ENCODE measurements around the gene TNPO2.
"Not testable (repeated sequence)": the region's sequence is repeated elsewhere in the genome, so short reads cannot be mapped to it uniquely, and the experiment has no call there.

Gene TNPO2

DNA sequence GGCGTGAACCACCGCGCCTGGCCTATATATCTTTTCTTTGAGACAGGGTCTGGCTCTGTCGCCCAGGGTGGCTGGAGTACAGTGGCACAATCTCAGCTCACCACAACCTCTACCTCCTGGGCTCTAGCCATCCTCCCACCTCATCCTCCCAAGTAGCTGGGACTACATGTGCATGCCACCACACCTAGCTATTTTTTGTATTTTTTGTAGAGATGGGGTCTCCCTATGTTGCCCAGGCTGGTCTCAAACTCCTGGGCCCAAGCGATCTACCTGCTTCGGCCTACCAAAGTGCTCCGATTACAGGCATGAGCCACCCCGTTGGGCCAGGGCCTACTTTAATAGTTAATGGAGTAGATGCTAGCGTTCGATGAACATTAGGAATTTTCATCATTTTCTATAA lies 3.4 kb downstream of the TNPO2 start:
- Histone ChIP-seq H3K4me3 (ENCODE audit: low read length, poor library complexity, severe bottlenecking) (peak overlapping the region; percentile 94), H3K36me3 (ENCODE audit: insufficient read depth, low read length) (peaks cover 17% of the 10 kb centered on the region; the same call in 1 of the 2 replicates), H3K9ac (ENCODE audit: low read depth, low read length, poor library complexity, severe bottlenecking) (peak overlapping the region; percentile 99)

DNA sequence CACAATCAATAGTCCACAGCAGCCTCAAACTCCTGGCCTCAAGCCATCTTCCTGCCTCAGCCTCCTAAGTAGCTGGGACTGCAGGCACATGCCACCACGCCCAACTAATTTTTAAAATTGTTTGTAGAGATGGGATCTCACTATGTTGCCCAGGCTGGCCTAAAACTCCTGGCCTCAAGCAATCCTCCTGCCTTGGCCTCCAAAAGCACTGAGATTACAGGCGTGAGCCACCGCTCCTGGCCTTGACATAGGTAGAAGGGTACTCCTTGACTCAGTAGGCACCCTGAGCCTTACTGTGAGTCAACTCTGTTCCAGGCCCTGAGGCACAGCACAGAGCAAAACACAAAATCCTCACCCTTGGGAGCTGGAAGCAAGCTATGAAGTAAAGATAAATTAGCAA lies 7.8 kb downstream of the TNPO2 start:
- H3K4me3 ChIP-seq (ENCODE audit: low read length, poor library complexity, severe bottlenecking), result no peak overlapping the region
- TF ChIP-seq, protein P1, sequence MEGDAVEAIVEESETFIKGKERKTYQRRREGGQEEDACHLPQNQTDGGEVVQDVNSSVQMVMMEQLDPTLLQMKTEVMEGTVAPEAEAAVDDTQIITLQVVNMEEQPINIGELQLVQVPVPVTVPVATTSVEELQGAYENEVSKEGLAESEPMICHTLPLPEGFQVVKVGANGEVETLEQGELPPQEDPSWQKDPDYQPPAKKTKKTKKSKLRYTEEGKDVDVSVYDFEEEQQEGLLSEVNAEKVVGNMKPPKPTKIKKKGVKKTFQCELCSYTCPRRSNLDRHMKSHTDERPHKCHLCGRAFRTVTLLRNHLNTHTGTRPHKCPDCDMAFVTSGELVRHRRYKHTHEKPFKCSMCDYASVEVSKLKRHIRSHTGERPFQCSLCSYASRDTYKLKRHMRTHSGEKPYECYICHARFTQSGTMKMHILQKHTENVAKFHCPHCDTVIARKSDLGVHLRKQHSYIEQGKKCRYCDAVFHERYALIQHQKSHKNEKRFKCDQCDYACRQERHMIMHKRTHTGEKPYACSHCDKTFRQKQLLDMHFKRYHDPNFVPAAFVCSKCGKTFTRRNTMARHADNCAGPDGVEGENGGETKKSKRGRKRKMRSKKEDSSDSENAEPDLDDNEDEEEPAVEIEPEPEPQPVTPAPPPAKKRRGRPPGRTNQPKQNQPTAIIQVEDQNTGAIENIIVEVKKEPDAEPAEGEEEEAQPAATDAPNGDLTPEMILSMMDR (conservative IDR thresholded peaks at IDR 0.05; ENCODE audit: low read length), result no peak
- no peak for TF ChIP-seq EZH2phosphoT487 (IDR thresholded peaks at IDR 0.05; ENCODE audit: borderline replicate concordance)
- H3K36me3 ChIP-seq (ENCODE audit: insufficient read depth, low read length), result peaks cover 48% of the 10 kb centered on the region; the same call in 1 of the 2 replicates
- H3K27me3 ChIP-seq (ENCODE audit: insufficient read depth, low read length, poor library complexity, severe bottlenecking), result no peaks in the 10 kb centered on the region
- H3K4me1 ChIP-seq (ENCODE audit: insufficient read depth, low read length, poor library complexity, severe bottlenecking), result peaks cover 6% of the 10 kb centered on the region
- no peaks in the 10 kb centered on the region for H3K9me2 ChIP-seq (replicated peaks; ENCODE audit: low read depth, low read length)
- no peak overlapping the region for H3K9ac ChIP-seq (ENCODE audit: low read depth, low read length, poor library complexity, severe bottlenecking)
- no peak overlapping the region for H2AFZ ChIP-seq (ENCODE audit: low read length)
- no peaks in the 10 kb centered on the region for H3F3A ChIP-seq (ENCODE audit: low read depth)
- peaks cover 44% of the 10 kb centered on the region for H3K79me2 ChIP-seq (ENCODE audit: insufficient read depth, low read length)
- peaks cover 31% of the 10 kb centered on the region for H4K20me1 ChIP-seq (ENCODE audit: insufficient read depth, low read length, poor library complexity, severe bottlenecking)
- no peak overlapping the region for H3K4me2 ChIP-seq (ENCODE audit: low read depth, low read length, poor library complexity, severe bottlenecking)
- no peaks in the 10 kb centered on the region for H3K9me3 ChIP-seq (ENCODE audit: insufficient read depth, low read depth, low read length)

More for the DNA sequence above, 3.4 kb downstream of the TNPO2 start:
- peaks cover 66% of the 10 kb centered on the region for H3K79me2 ChIP-seq (ENCODE audit: insufficient read depth, low read length)
- peaks cover 41% of the 10 kb centered on the region for H4K20me1 ChIP-seq (ENCODE audit: insufficient read depth, low read length, poor library complexity, severe bottlenecking)
- H3K9me2 ChIP-seq (replicated peaks; ENCODE audit: low read depth, low read length), result no peaks in the 10 kb centered on the region
- H3K4me1 ChIP-seq (ENCODE audit: insufficient read depth, low read length, poor library complexity, severe bottlenecking), result peaks cover 26% of the 10 kb centered on the region
- no peaks in the 10 kb centered on the region for H3K27me3 ChIP-seq (ENCODE audit: insufficient read depth, low read length, poor library complexity, severe bottlenecking)
- no peaks in the 10 kb centered on the region for H3F3A ChIP-seq (ENCODE audit: low read depth)
- H3K4me2 ChIP-seq (ENCODE audit: low read depth, low read length, poor library complexity, severe bottlenecking), result peak overlapping the region; percentile 97
- no peaks in the 10 kb centered on the region for H3K9me3 ChIP-seq (ENCODE audit: insufficient read depth, low read depth, low read length)
- no peak for TF ChIP-seq EZH2phosphoT487 (IDR thresholded peaks at IDR 0.05; ENCODE audit: borderline replicate concordance)
- TF ChIP-seq, protein P1 (conservative IDR thresholded peaks at IDR 0.05; ENCODE audit: low read length), result no peak
- H2AFZ ChIP-seq (ENCODE audit: low read length), result no peak overlapping the region

DNA sequence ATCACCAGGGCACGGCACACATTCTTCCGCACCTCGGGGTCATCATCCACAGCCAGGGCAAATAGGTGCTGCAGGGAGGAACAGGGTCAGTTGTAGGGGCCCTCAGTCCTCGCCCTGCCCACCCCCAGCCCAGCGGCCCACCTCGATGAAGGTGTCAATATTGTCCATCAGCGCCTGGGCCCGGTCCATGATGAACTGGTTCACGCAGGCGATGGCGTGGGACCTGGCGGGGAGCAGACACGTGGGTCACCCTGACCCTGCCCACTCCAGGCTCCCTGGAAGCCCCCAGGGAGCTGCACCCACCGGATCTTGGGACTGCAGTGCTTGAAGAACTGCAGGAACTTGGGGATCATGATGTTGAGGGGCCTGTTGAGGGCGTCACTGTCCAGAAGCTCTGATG lies 8.6 kb downstream of the TNPO2 start:
- peaks cover 22% of the 10 kb centered on the region for H4K20me1 ChIP-seq (ENCODE audit: insufficient read depth, low read length, poor library complexity, severe bottlenecking)
- peaks cover 36% of the 10 kb centered on the region for H3K79me2 ChIP-seq (ENCODE audit: insufficient read depth, low read length)
- no peaks in the 10 kb centered on the region for H3F3A ChIP-seq (ENCODE audit: low read depth)

DNA sequence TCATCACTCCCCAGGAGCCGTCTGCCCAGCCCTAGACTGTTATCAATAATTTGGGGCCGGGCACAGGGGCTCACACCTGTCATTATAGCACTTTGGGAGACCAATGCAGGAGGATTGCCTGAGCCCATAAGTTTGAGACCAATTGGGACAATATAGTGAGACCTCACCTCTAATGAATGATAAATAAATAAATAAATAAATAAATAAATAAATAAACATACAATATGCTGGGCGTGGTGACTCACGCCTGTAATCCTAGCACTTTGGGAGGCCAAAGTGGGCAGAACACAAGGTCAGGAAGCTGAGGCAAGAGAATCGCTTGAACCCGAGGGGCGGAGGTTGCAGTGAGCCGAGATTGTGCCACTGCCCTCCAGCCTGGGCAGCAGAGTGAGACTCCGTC lies 10.4 kb downstream of the TNPO2 start:
- H3K9ac ChIP-seq (ENCODE audit: low read depth, low read length, poor library complexity, severe bottlenecking); H3K27me3 ChIP-seq (ENCODE audit: insufficient read depth, low read length, poor library complexity, severe bottlenecking); H3K4me2 ChIP-seq (ENCODE audit: low read depth, low read length, poor library complexity, severe bottlenecking); H3F3A ChIP-seq (ENCODE audit: low read depth); H3K9me2 ChIP-seq (replicated peaks; ENCODE audit: low read depth, low read length); H3K4me1 ChIP-seq (ENCODE audit: insufficient read depth, low read length, poor library complexity, severe bottlenecking); H3K9me3 ChIP-seq (ENCODE audit: insufficient read depth, low read depth, low read length); H2AFZ ChIP-seq (ENCODE audit: low read length); H4K20me1 ChIP-seq (ENCODE audit: insufficient read depth, low read length, poor library complexity, severe bottlenecking); H3K4me3 ChIP-seq (ENCODE audit: low read length, poor library complexity, severe bottlenecking): not testable (repeated sequence)
- H3K36me3 ChIP-seq (ENCODE audit: insufficient read depth, low read length), result peaks cover 54% of the 10 kb centered on the region; the same call in 1 of the 2 replicates
- H3K79me2 ChIP-seq (ENCODE audit: insufficient read depth, low read length), result peaks cover 18% of the 10 kb centered on the region; the same call in 1 of the 2 replicates

More for the DNA sequence above, 8.6 kb downstream of the TNPO2 start:
- Histone ChIP-seq H3K27me3 (ENCODE audit: insufficient read depth, low read length, poor library complexity, severe bottlenecking) (no peaks in the 10 kb centered on the region), H3K4me1 (ENCODE audit: insufficient read depth, low read length, poor library complexity, severe bottlenecking) (no peaks in the 10 kb centered on the region), H2AFZ (ENCODE audit: low read length) (no peak overlapping the region), H3K9ac (ENCODE audit: low read depth, low read length, poor library complexity, severe bottlenecking) (no peak overlapping the region), H3K4me2 (ENCODE audit: low read depth, low read length, poor library complexity, severe bottlenecking) (no peak overlapping the region), H3K4me3 (ENCODE audit: low read length, poor library complexity, severe bottlenecking) (no peak overlapping the region), H3K9me3 (ENCODE audit: insufficient read depth, low read depth, low read length) (no peaks in the 10 kb centered on the region), H3K36me3 (ENCODE audit: insufficient read depth, low read length) (peaks cover 54% of the 10 kb centered on the region; the same call in 1 of the 2 replicates), H3K9me2 (replicated peaks; ENCODE audit: low read depth, low read length) (no peaks in the 10 kb centered on the region)
- TF ChIP-seq, protein P1 (conservative IDR thresholded peaks at IDR 0.05; ENCODE audit: low read length), result no peak
- no peak for TF ChIP-seq EZH2phosphoT487 (IDR thresholded peaks at IDR 0.05; ENCODE audit: borderline replicate concordance)

DNA sequence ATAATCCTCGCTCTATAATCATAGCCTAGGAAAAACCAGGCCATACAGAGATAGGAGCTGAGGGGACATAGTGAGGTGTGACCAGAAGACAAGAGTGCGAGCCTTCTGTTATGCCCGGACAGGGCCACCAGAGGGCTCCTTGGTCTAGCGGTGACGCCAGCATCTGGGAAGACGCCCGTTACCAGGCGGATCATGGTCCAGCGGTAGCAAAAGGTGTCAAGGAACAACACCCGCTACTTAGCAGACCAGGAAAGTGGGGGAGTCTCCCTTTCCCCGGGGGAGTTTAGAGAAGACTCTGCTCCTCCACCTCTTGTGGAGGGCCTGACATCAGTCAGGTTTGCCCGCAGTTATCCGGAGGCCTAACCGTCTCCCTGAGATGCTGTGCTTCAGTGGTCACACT lies 11.7 kb downstream of the TNPO2 start:
- peaks cover 57% of the 10 kb centered on the region; the same call in 1 of the 2 replicates for H3K36me3 ChIP-seq (ENCODE audit: insufficient read depth, low read length)

More for the DNA sequence above, 11.7 kb downstream of the TNPO2 start:
- H3K27me3 ChIP-seq (ENCODE audit: insufficient read depth, low read length, poor library complexity, severe bottlenecking); H3F3A ChIP-seq (ENCODE audit: low read depth); H3K4me2 ChIP-seq (ENCODE audit: low read depth, low read length, poor library complexity, severe bottlenecking); H3K9me3 ChIP-seq (ENCODE audit: insufficient read depth, low read depth, low read length); H3K4me1 ChIP-seq (ENCODE audit: insufficient read depth, low read length, poor library complexity, severe bottlenecking); H3K9me2 ChIP-seq (replicated peaks; ENCODE audit: low read depth, low read length); H3K9ac ChIP-seq (ENCODE audit: low read depth, low read length, poor library complexity, severe bottlenecking); H4K20me1 ChIP-seq (ENCODE audit: insufficient read depth, low read length, poor library complexity, severe bottlenecking); H3K4me3 ChIP-seq (ENCODE audit: low read length, poor library complexity, severe bottlenecking); H2AFZ ChIP-seq (ENCODE audit: low read length): not testable (repeated sequence)
- peaks cover 12% of the 10 kb centered on the region; the same call in 1 of the 2 replicates for H3K79me2 ChIP-seq (ENCODE audit: insufficient read depth, low read length)
